Colon (tissue), 2 donors: ENCODE results near the gene TIE1.

Source experiments
- FAIRE-seq: peaks from 2 replicates; lab custom pipeline; 2012; peaks lifted over from hg19 to GRCh38; lab: Jason Lieb, UNC
- donor health status: control.
- donor health status: control.

Gene TIE1

DNA sequence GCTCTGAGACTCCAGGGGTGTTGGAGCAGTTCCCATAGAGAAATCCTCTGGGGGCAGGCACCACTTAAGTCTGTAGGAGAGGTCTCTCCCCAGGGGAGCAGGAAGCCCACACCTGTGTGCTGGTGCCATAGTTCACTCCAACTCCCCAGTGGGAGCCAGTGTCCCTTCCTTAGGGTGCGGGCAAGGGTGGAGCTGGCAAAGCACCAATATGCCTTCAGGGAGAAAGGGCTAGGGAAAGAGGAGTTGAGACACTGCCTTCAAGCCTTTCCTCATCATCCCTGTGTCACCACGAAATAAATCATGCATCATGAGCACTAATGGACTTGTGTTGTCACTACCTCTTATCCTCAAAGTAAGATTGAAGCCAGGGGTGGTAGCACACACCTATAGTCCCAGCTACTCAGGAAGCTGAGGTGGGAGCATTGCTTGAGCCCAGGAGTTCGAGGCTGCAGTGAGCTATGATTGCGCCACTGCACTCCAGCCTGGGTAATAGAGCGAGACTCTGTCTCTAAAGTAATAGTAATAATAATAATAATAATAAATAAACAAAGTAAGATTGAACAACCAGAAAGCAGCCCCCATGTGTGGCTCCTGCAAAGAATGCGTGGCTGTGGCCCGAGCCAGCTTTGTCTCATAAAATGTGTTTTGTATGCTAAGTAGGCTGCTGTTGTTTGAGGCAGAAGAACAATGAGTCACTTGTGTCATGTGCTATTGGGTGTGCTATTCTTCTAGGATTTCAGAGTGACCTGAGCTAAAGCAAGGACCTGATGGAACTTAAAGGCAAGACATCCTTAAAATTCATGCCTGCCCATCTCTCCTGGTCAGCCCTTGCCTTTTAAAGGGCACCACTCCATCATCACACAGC, 6.7 kb upstream of the TIE1 start:
- no peak for FAIRE-seq

DNA sequence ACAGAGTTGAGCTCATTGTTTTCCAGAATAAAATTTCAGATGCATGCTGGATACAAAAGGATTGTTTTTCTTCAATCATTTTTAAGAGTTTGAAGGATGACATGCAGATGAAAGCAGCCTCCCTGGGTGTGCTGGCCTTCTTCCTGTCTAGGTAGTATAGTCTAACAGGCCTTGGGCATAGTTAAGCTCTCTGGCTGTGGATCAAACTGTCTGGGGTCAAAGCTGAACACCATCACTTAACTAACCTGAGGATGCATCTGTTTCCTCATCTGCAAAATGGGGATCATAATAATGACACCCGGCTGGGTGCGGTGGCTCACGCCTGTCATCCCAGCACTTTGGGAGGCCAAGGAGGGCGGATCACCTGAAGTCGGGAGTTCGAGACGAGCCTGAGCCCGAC, 6.0 kb upstream of the TIE1 start:
- no peak for FAIRE-seq

DNA sequence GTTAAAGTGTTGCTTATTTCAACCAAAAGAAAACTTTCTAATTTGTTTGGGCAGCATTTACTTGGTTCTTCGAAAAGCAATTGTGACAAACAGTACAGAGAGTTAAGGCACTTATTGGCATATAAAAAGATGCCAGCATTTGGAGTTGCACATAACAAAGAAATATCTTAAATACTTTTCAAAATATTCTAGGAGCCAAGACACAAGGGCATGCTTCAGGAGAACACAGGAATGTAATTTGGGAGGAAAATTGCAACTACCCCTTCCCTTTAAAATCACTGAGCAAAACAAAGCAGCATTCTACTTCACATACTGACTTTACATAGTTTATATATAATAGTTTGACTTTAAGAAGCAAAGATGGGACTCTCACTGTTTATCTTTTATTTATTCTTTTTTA, 4.6 kb upstream of the TIE1 start:
- no peak for FAIRE-seq

DNA sequence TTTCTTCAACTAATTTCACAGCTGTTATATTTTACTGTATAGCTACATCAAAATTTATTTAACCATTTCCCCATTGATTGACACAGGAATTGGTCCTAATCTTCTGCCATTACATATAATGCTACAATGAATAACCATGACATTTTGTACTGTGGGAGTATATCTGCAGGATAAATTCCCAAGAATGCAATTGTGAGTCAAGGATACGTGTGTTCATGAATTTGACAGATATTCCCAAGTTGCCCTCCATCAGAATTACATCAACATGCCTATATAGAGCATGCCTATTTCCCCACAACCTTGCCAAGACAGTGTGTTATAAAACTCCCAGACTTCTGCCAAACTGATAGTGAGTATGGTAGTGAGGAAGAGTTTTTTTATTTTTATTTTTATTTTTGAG, 2.7 kb upstream of the TIE1 start:
- no peak for FAIRE-seq

DNA sequence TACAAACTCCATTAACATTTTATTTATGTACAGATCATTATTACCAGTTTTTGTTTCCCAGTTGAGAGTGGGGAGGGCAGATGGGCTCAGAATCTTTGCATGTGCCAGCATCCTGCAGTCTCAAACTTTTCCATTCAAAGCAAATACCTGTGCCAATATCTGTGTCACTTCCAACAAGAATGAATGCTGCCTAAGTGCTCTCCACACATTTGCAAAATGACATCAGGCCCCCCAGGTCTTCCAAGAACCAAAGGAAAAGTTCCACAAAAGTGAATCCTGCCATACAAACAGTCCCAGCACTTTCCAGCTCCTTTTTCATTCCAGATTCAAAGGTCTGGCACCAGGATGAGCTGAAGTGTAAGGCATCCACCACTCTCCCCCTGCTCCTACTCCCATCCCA, 1.7 kb upstream of the TIE1 start:
- no peak for FAIRE-seq

DNA sequence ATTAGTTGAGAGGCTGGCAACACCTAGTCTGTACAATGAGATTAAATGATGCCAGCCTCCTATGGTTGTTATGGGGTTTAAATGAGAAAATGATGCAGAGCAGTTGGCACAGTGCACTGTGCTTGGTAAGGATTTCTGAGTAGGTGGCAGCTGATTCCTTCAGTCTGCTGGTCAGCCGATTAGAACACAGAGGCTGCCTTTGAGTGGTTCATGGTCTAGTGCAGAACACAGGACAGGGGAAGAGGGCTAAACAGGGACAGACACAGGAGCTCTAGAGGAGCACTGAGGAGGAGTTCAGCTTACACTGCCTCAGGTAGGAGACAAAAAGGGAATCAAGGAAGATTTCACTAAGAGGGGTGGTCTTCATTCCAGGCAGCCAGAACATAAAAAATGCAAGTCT, 1.4 kb downstream of the TIE1 start:
- FAIRE-seq, result no peak

DNA sequence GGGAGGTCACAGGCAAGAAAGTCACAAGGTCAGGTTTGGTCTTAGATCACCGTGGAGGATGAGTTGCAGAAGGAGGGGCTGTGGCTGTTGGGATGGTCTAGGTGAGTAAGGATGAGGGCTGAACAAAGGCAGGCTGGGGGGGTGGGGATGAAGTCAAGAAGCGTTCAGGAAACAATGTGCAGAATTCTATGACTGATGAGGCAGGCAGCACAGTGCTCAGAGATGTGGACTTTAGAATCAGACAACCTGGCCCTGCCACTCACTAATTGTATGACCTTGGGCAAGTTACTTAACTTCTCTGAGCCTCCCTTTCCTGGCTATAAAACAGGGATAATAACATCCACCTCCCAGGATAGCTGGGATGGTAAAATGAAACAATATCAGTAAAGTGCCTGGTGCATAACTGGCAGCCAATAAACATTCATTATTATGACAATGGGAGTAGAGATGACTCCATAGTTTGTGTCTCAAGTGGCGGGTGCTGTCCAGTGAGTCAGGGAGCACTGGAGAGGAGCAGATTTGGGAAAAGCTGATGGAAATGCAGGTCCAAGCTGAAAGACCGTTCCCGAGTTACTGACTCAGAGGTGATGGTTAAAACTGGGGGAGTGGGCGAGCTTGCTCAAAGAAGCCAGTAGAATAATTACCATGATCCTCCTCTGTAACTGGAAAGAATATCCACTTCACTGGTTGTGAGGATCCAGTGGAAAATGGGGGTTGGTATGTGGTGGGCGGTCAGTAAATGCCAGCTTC, 2.1 kb downstream of the TIE1 start:
- FAIRE-seq, result no peak

DNA sequence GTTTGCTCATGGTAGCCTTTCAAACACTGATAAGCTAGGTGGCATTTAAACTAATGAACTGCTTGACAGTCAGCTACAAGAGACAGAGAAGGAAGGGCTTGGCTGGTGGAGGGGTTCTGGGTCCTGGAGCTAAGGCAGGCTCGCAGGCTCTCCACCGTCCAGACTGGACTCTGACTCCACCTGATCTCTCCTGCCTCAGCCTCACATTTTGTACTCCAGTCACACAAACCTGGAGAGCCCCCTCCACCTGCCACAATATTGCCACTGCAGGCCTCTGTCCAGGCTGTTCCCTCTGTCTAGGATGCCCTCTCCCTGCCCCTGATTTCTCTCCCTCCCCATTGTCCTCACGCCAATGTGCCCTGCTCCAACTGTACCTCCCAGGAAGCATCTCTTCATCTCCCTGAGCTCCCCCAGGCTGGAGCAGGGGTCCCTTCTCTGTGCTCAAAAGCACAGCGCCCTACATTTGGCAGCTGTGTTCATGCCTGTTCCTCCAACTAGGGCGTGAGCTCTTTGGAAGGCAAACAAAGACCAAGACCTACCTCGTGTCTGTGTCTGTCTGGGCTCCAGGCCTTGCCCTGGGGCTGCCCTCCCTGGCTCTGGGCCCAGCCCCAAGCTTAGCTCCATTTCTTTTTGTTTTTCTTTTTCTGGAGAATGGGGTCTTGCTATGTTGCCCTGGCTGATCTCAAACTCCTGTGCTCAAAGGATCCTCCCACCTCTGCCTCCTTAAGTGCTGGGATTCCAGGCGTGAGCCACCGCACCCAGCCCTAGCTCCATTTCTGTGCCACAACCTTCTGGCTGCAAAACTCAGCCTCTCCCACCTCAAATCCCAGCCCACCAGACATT, 2.9 kb downstream of the TIE1 start:
- FAIRE-seq, result no peak

DNA sequence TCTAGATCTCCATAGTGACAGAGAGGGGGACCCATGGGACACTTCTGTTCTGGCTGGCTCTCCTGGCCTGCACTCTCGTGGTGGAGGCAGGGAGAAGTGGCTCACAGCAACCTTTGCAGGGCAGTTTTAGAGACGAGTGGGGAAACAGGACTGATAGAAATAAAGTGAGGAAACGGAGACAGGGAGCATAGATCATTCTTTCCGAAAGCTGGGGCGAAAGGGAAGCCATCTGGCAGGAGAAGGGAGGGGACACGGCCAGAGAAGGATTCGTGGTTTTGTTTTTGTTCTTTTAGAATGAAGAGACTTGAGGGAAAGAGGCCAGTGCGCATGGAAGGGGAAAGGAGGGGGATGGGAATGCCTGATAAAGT, 3.5 kb downstream of the TIE1 start:
- FAIRE-seq, result no peak

DNA sequence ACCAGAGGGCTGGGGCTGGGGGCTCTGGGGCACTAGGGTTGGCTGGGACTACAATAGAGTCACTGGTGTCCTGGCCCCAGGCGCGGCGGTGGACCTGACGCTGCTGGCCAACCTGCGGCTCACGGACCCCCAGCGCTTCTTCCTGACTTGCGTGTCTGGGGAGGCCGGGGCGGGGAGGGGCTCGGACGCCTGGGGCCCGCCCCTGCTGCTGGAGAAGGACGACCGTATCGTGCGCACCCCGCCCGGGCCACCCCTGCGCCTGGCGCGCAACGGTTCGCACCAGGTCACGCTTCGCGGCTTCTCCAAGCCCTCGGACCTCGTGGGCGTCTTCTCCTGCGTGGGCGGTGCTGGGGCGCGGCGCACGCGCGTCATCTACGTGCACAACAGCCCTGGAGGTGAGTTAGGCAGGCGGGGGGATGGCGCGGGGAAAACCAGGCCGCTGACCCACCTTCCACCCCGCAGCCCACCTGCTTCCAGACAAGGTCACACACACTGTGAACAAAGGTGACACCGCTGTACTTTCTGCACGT, 4.1 kb downstream of the TIE1 start:
- no peak for FAIRE-seq

DNA sequence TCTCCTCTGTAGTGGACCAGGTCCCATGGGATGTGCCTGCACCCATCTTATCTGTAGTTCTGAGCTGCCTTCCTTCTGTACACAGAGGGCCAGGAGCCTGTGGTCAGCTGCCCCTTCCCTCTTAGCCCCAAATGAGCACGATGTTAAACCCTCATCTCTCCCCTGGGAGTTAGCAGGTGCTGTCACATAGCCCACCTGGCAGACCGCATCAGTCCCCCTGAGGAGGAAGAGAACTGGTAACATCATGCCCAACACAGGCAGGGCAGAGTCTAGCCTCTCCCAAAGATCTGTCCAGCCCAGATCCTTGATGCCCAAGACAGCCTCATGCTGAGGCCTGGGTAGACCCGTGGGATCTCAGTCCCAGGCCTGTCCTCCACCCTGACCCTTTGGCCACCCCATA, 4.7 kb downstream of the TIE1 start:
- no peak for FAIRE-seq

DNA sequence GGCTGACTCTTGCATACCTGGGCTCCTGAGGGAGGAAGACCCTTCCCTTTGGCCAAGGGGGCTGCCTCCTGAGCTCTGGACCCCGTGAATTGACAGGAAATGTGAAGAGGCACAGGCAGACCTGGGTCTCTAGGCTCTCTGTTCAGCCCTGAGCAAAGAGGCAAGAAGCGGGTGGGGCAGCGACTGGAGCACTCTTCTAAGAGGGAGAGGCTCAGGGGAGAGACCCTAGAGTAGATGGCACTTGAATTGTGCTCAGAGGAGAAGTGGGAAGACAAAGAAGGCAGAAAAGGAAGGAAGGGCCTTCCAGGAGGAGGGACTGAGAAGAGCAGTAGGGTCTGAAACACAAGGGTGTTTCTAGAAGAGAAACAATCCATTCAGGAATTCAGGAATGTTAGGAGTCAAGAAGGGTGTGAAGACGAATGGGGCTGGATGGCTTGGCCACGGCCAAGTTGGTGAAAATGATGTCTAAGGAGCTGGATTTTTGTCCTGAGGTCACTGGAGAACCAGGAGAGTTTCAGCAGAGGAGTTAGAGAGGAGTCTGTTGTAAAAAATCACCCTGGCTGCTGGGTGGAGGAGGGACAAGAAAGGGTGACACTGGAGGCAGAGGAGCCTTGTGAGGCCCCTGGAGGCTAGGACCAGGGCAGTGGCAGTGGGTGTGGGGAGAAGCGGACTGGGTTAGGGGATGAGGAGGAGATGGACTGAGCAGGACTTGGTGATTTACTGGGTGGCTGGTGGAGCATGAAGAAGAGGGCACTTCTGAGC, 5.3 kb downstream of the TIE1 start:
- no peak for FAIRE-seq

DNA sequence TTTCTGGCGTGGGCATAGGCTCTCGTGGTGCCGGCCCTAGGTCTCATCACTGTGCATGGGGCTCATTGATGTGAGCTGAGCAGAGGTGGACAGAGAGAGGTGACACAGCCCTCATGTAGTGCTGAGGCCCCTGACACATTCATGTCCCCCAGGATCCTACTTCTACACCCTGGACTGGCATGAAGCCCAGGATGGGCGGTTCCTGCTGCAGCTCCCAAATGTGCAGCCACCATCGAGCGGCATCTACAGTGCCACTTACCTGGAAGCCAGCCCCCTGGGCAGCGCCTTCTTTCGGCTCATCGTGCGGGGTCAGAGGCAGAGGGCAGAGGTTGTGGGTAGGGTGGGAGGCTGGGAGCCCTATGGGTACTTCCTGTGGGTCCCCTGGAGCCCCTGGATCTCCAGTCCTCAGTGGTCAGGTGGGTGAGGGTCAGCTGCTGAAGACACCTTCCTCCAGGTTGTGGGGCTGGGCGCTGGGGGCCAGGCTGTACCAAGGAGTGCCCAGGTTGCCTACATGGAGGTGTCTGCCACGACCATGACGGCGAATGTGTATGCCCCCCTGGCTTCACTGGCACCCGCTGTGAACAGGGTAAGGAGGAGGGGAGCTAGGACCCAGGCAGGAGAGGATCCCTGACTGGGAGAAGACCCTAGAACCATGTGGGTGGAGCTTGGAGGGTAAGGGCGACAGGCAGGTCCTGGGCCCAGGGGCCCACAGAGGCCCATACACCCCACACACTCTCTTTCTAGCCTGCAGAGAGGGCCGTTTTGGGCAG, 6.1 kb downstream of the TIE1 start:
- no peak for FAIRE-seq

DNA sequence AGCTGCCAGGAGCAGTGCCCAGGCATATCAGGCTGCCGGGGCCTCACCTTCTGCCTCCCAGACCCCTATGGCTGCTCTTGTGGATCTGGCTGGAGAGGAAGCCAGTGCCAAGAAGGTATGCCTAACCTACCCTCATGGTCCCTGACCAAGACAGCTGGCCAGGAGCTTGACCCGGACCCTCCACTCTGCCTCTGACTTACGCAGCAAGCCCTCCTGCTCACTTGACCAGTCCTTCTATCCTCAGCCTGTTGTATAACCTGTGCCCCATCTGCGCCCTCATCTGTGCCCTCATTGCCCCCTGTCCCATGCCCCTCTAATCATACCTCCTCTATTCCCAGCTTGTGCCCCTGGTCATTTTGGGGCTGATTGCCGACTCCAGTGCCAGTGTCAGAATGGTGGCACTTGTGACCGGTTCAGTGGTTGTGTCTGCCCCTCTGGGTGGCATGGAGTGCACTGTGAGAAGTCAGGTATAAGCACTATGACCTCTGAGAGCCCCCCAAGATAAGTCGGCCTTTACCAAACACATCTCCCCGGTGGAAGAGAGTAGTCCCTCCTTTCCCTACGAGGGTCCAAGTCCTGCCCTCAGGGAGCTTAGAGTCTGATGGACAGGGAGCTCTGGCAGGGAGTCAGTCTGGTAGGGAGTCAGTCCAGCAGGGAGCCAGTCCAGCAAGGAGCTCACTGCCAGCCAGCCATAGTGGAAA, 6.8 kb downstream of the TIE1 start:
- no peak for FAIRE-seq

DNA sequence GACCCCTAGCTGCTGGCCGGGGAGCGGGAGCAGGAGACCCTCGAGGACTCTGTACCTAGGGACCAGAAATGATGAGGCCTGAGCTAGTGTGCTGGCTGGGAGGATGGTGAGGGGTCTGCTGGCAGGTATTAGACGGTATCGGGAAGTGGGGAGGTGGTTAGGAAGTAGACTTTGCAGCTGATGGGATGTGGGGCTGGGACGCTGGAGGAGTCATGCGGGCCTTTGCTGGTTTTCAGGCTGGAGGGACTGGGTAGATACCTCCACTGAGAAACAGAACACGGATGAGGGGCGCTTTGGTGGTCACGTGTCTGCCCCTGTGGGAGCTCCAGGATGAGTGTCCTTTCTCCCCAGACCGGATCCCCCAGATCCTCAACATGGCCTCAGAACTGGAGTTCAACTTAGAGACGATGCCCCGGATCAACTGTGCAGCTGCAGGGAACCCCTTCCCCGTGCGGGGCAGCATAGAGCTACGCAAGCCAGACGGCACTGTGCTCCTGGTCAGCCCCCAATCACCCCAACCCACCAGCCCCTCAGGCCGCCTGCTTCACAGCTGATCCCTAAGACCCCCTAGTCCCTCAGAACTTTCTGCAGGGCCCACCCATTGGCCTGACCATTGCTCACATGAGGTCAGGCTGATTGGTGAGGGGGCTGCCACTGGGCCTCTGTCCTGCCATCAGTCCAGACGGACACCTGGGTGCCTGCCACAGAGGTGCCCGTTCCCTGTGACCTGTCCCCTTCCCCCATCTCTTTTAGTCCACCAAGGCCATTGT, 8.0 kb downstream of the TIE1 start:
- no peak for FAIRE-seq

DNA sequence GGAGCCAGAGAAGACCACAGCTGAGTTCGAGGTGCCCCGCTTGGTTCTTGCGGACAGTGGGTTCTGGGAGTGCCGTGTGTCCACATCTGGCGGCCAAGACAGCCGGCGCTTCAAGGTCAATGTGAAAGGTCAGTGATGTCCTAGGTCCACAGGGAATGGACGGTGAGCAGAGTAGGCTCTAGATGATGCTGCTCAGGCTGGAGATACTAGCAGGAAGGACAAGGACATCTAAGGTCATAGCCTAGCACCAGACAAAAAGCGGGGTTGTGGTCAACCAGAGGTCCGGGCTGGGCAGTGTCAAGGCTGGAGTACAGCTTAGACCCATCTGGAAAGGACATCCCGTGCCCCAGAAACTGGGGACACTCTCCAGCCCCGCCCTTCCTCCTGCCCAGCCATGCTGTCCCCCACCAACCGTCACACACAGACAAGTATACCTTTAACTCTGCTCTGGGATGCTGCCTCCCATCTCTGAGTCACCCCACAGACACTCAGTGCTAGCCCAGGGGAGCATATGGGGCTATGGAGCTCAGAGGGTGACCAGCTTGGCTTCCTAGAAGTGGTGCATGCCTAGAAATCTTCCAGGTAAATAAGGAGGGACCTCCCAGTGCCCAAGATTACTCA, 8.7 kb downstream of the TIE1 start:
- no peak for FAIRE-seq

DNA sequence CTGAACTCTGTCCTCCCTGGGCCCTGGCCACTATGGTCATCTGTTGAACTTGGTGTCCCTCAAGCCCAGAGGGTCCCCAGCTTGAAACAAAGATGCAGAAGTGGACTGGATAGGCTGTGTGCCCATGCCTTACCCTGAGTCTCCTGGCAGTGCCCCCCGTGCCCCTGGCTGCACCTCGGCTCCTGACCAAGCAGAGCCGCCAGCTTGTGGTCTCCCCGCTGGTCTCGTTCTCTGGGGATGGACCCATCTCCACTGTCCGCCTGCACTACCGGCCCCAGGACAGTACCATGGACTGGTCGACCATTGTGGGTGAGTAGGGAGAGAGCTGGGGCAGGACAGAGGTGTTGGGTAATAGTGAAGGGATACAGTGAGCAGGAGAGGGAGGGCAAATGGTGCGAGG, 10.7 kb downstream of the TIE1 start:
- no peak for FAIRE-seq

DNA sequence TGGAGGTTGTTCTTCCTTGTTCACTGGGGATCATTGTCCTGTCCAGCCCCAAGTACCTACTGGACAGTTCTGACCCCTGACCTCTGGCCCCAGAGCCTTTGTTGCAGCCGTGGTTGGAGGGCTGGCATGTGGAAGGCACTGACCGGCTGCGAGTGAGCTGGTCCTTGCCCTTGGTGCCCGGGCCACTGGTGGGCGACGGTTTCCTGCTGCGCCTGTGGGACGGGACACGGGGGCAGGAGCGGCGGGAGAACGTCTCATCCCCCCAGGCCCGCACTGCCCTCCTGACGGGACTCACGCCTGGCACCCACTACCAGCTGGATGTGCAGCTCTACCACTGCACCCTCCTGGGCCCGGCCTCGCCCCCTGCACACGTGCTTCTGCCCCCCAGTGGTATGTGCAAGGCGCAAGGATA, 11.4 kb downstream of the TIE1 start:
- FAIRE-seq, result no peak
